Ovary (tissue), 3 donors: Measurements from ENCODE around the gene MAPKAPK2.

Experiments used
- CTCF ChIP-seq, 3 donors: fragments of 450-650 bp in 2 of 3; fragments of 200-600 bp in 1 of 3; IDR thresholded peaks; one replicate each; pipeline versions ENCODE4 v1.5.1 to v1.8.0; 2016 to 2022; ENCODE audit warnings: antibody characterized with exemption in 3 of 3, mild to moderate bottlenecking in 1 of 3
- EP300 ChIP-seq: sonication (generic); formaldehyde crosslinking; IDR thresholded peaks from one replicate; pipeline ENCODE4 v1.6.1; 2017; ENCODE audit warnings: antibody characterized with exemption
- POLR2A ChIP-seq: fragments of 450-650 bp; IDR thresholded peaks from one replicate; pipeline ENCODE4 v1.6.1; 2017; ENCODE audit warnings: antibody characterized with exemption, mild to moderate bottlenecking, moderate library complexity
- donor health status: DM: no; HTN: no; CAD: no.

GRCh38 chr1:206723462-206723804, 38.7 kb downstream of the MAPKAPK2 start:
- TF ChIP-seq CTCF (IDR thresholded peaks at IDR 0.05), result no peak
- TF ChIP-seq POLR2A, result no peak
- no peak for TF ChIP-seq EP300
